ENCODE data around the gene DUSP28. TPM values are rescaled to one million over a fixed set of nuclear protein-coding genes. Genes with fewer than 3 reads are reported as not detected.

The DUSP28 gene
- total RNA-seq, 3 donors from 2014 or later: 3.5 to 5.3 (median 4.3) TPM

GRCh38 chr2:240603846-240604245 is 43.7 kb downstream of the DUSP28 start:
- no peak overlapping the region for H3K4me3 ChIP-seq
- ATAC-seq: no peak
- intact Hi-C loops (cut with DNase I, micrococcal nuclease): no loop called here
- no peaks in the 10 kb centered on the region for H3K36me3 ChIP-seq (ENCODE audit: low read depth)
- no peaks in the 10 kb centered on the region for H3K9me3 ChIP-seq
- no peak for TF ChIP-seq CTCF (IDR thresholded peaks at IDR 0.05)
- peak in 2 of 3 donors; percentile 45 to 54 for DNase-seq
- H3K4me1 ChIP-seq (ENCODE audit: low read depth): peaks cover 17% of the 10 kb centered on the region

GRCh38 chr2:240604291-240604938 is 44.3 kb downstream of the DUSP28 start:
- H3K4me1 ChIP-seq (ENCODE audit: low read depth): peaks cover 17% of the 10 kb centered on the region
- intact Hi-C loops (cut with DNase I, micrococcal nuclease): no loop called here
- ATAC-seq (peak; percentile 72), DNase-seq (peak; percentile 81 to 86 (median 82))
- H3K9me3 ChIP-seq: no peaks in the 10 kb centered on the region
- H3K36me3 ChIP-seq (ENCODE audit: low read depth): no peaks in the 10 kb centered on the region
- H3K4me3 ChIP-seq: no peak overlapping the region
- peak; percentile 72 for TF ChIP-seq CTCF (IDR thresholded peaks at IDR 0.05)

- H3K9me3 ChIP-seq: no peaks in the 10 kb centered on the region
- peak overlapping the region; percentile 22 for H3K4me3 ChIP-seq
- intact Hi-C loops (cut with DNase I, micrococcal nuclease): no loop called here
- peaks cover 17% of the 10 kb centered on the region for H3K4me1 ChIP-seq (ENCODE audit: low read depth)
- no peak for TF ChIP-seq CTCF (IDR thresholded peaks at IDR 0.05)
- no peaks in the 10 kb centered on the region for H3K36me3 ChIP-seq (ENCODE audit: low read depth)
- ATAC-seq (peak; percentile 91), DNase-seq (peak; percentile 85 to 90 (median 88))
Observed at GRCh38 chr2:240604939-240605716, 45.0 kb downstream of the DUSP28 start.

DNA sequence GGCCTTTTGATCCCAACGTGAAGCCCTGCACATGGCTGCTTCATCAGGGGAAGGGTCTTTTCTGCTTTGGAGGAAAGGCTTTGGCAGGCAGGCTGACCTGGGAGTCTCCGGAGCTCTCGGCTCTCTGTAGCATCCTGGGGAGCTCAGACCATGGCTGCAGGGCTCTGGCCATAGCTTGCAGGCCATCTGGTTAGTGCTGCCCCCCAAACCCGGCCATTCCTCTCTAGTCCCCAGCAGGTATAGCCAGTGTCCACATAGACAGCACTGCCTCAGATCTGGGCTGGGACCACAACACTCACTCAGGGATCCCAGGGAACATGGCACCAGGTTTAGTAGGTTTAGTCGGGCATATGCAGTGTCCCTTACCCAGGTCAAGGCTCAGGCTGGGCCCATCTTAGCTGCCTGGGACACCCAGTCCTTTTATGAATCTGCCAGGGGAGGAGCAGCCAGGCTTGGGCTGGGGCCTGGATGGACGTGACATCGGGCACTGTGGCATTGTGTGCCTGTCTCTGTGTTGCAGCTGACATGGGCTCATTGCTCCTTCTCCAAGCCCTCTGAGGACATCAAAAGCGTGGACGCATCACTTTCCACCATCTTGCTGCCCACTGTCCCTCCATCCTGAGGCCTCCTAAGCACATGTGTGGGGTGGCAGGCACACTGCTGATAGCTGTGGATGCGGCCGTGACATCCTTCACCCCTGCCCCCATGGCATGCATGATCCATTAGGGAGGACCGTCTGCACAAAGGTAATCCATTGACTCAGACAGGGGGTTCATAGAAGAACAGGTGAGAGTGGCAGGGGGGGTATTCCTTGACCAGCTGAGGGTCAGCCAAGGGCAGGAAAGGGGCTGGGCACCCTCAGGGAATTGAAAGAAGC is 45.9 kb downstream of the DUSP28 start:
- DNase-seq (peak in 2 of 3 donors; percentile 37 to 46), ATAC-seq (peak; percentile 4)
- intact Hi-C loops (cut with DNase I, micrococcal nuclease): no loop called here
- H3K9me3 ChIP-seq: no peaks in the 10 kb centered on the region
- H3K36me3 ChIP-seq (ENCODE audit: low read depth): no peaks in the 10 kb centered on the region
- no peak for TF ChIP-seq CTCF (IDR thresholded peaks at IDR 0.05)
- H3K4me1 ChIP-seq (ENCODE audit: low read depth): peaks cover 17% of the 10 kb centered on the region
- peak overlapping the region; percentile 22 for H3K4me3 ChIP-seq

DNA sequence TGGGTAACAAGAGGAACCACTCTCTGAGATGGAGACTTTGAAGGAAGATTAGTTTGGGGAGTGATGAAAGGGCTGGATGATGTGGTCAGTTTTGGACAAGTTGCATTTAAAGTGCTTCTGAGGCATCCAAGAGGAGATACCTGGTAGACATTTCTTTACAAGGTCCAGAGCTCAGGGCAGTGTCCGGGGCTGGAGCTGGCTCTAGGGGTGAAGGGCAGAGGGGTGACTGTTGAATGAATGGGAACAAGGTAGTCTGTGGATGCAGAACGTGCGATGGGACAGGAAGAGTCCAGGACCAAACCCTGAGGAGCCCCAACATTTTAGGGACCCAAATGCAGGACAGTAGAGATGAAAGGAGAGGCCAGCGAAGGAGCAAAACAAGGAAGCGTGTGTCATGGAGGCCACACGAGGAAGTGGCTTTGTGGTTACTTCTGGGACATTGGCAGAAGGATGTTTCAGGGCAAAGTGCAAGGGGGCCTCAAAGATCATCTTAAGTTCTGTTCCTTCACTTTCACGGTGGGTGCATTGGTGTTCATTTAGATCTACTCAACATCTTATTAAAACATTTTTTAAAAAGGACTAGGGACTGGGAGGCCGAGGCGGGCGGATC is 51.5 kb downstream of the DUSP28 start:
- intact Hi-C loops (cut with DNase I, micrococcal nuclease): no loop called here
- DNase-seq: peak in 2 of 3 donors; percentile 16 to 18
- no peak overlapping the region for H3K4me3 ChIP-seq
- peak; percentile 42 for ATAC-seq
- no peaks in the 10 kb centered on the region for H3K9me3 ChIP-seq
- no peaks in the 10 kb centered on the region for H3K36me3 ChIP-seq (ENCODE audit: low read depth)
- H3K4me1 ChIP-seq (ENCODE audit: low read depth): no peaks in the 10 kb centered on the region
- TF ChIP-seq CTCF (IDR thresholded peaks at IDR 0.05): no peak

Data from mucosa of descending colon (tissue), 3 donors.